HEK293T (cell line): ENCODE results near the gene TGFBR2.

Experiments used
- CTCF ChIA-PET: fragments of 350-600 bp; formaldehyde crosslinking; extraction: SDS; loops from one replicate; lab custom pipeline; 2021; ENCODE audit warnings: antibody characterized with exemption, inconsistent platforms; lab: Yijun Ruan, JAX
- POLR2A ChIA-PET: fragments of 350-600 bp; formaldehyde crosslinking; extraction: SDS; loops from one replicate; lab custom pipeline; 2020; ENCODE audit warnings: antibody characterized with exemption, inconsistent platforms; lab: Yijun Ruan, JAX
- DNase-seq: peaks from one replicate; pipeline ENCODE4 v3.0.0; 2012; ENCODE audit warnings: mixed read lengths; ENCODE audit errors: extremely low spot score
- ARNT ChIP-seq: fragments of 450-650 bp; IDR thresholded peaks from 2 replicates; pipeline ENCODE4 v1.6.1; 2017; ENCODE audit warnings: mild to moderate bottlenecking
- BHLHE40 ChIP-seq: fragments of 450-650 bp; IDR thresholded peaks from 2 replicates; pipeline ENCODE4 v1.6.1; 2016; ENCODE audit warnings: mild to moderate bottlenecking, moderate library complexity, borderline replicate concordance
- CTBP1 ChIP-seq: fragments of 450-650 bp; IDR thresholded peaks from 2 replicates; pipeline ENCODE4 v1.6.1; 2016; ENCODE audit warnings: borderline replicate concordance
- ELF4 ChIP-seq: fragments of 450-650 bp; IDR thresholded peaks from 2 replicates; pipeline ENCODE4 v1.6.1; 2017; ENCODE audit warnings: antibody characterized with exemption
- FOXA1 ChIP-seq: fragments of 450-650 bp; IDR thresholded peaks from 2 replicates; pipeline ENCODE4 v1.6.1; 2016; ENCODE audit warnings: mild to moderate bottlenecking
- FOXK2 ChIP-seq: fragments of 450-650 bp; IDR thresholded peaks from 2 replicates; pipeline ENCODE4 v1.6.1; 2016; ENCODE audit warnings: mild to moderate bottlenecking
- FOXM1 ChIP-seq: fragments of 450-650 bp; IDR thresholded peaks from 2 replicates; pipeline ENCODE4 v1.6.1; 2017; ENCODE audit warnings: mild to moderate bottlenecking, borderline replicate concordance
- HDGF ChIP-seq: fragments of 450-650 bp; IDR thresholded peaks from 2 replicates; pipeline ENCODE4 v1.6.1; 2017; ENCODE audit warnings: antibody characterized with exemption, borderline replicate concordance
- L3MBTL2 ChIP-seq: fragments of 450-650 bp; conservative IDR thresholded peaks from 2 replicates; pipeline ENCODE4 v1.6.1; 2016; ENCODE audit warnings: mild to moderate bottlenecking
- LEF1 ChIP-seq: fragments of 450-650 bp; IDR thresholded peaks from 2 replicates; pipeline ENCODE4 v1.6.1; 2017; ENCODE audit warnings: mild to moderate bottlenecking, borderline replicate concordance
- NFRKB ChIP-seq: fragments of 450-650 bp; IDR thresholded peaks from 2 replicates; pipeline ENCODE4 v1.6.1; 2016; ENCODE audit warnings: mild to moderate bottlenecking, moderate library complexity
- SP1 ChIP-seq: fragments of 450-650 bp; IDR thresholded peaks from 2 replicates; pipeline ENCODE4 v1.6.1; 2017
- SUZ12 ChIP-seq: fragments of 450-650 bp; IDR thresholded peaks from 2 replicates; pipeline ENCODE4 v1.6.1; 2016; ENCODE audit warnings: mild to moderate bottlenecking
- TARDBP ChIP-seq: fragments of 450-650 bp; IDR thresholded peaks from 2 replicates; pipeline ENCODE4 v1.6.1; 2016
- ZNF384 ChIP-seq: fragments of 450-650 bp; IDR thresholded peaks from 2 replicates; pipeline ENCODE4 v1.6.1; 2016
- TF ChIP-seq, protein P1 (sequence below): fragments of 450-650 bp; IDR thresholded peaks from 2 replicates; pipeline ENCODE4 v1.6.1; 2016

The TGFBR2 gene

DNA sequence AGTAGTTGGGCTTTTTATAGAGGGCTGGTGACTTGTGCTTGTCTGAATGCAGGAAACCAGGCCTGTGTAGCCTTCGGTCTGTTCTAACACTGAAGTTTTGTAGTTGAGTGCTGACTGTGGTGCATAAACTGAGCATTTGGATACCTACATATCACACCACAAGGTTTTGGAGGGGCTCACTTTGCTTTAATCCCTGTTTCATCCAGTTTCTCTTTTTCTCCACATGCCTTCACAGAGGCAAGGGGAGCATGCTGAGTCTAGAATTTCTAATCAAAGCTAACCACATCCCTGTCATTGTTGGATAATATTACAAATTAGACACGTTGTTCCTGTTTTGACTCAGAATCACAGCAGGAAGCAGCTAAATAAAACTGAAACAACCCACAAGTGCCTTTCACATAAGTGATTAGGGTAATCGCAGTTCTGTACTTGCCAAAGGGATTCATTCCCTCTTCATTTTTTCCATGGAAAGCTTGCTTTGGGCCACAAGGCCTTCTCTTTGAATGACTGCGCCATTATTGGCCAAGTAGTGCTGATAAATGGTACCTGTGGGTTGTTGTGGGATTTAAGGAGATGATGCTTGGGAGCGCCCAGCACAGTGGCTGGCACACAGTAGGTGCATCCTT lies 48.9 kb downstream of the TGFBR2 start:
- ChIA-PET POLR2A (no interaction called here), CTCF (interaction anchor here (0.6 to 0.9 kb wide), 2 partner anchors 49 to 1987 kb away, joined by 3 read pairs; partner anchors contain the start of gene TGFBR2)
- TF ChIP-seq SP1 = no peak
- TF ChIP-seq FOXA1 = no peak
- no peak for TF ChIP-seq LEF1
- no peak for TF ChIP-seq ELF4
- TF ChIP-seq ZNF384 = no peak
- TF ChIP-seq, protein P1, sequence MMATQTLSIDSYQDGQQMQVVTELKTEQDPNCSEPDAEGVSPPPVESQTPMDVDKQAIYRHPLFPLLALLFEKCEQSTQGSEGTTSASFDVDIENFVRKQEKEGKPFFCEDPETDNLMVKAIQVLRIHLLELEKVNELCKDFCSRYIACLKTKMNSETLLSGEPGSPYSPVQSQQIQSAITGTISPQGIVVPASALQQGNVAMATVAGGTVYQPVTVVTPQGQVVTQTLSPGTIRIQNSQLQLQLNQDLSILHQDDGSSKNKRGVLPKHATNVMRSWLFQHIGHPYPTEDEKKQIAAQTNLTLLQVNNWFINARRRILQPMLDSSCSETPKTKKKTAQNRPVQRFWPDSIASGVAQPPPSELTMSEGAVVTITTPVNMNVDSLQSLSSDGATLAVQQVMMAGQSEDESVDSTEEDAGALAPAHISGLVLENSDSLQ = no peak
- no peak for TF ChIP-seq TARDBP
- TF ChIP-seq FOXK2 = no peak
- no peak for TF ChIP-seq BHLHE40
- no peak for DNase-seq

DNA sequence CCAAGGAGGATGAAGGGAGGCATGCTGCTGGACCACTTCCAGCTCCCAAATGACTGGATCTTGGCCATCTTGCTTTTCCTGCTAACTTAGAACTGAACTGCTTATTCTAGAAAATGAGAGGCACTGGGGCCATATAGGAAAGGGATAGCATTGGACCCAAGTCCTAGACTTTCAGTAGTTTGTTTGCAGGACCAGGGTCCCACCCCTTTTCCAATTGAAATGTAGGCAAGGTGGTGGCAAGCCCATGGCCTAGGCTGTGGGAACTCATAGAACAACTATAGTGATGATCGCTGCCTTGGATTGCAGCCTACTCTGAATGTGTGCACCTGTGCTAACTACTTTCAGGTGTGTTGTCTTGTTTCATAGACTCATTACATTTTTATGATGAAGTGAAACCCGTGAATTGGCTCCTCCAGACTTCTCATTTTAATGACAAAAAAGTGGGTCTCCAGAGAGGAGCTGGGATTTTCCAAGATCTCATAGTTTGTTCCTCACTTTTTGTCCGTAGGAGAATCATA lies 50.3 kb downstream of the TGFBR2 start:
- ChIA-PET CTCF (no interaction called here), POLR2A (no interaction called here)

DNA sequence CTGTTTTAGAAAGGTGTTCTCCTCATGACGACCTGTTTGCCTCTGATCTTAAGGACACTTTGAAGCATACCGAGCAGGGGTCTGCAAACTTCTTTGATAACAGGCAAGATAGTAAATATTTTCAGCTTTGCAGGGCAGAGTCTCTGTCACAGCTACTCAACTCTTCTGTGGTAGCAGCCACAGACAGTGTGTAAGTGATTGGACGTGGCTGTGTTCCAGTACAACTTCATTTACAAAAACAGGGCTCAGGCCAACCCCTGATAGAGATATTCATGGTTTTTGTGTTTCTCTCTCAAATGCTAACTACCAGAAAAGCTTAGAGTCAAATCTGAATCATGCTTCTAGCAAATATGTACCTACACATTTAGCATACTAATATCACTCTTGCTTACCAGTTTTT lies 51.5 kb downstream of the TGFBR2 start:
- TF ChIP-seq BHLHE40 (no peak), FOXK2 (no peak), CTBP1 (no peak), LEF1 (no peak), FOXM1 (no peak), SP1 (no peak), SUZ12 (no peak), L3MBTL2 (no peak), TARDBP (no peak), ELF4 (no peak), HDGF (no peak), NFRKB (no peak), FOXA1 (no peak)
- TF ChIP-seq, protein P1 = no peak
- DNase-seq = no peak
- POLR2A ChIA-PET = no interaction called here
- CTCF ChIA-PET = interaction anchor here (0.6 kb wide), 1 partner anchor 10 kb away, joined by 5 read pairs; no protein-coding TSS in a partner anchor

More for the DNA sequence above, 50.3 kb downstream of the TGFBR2 start:
- TF ChIP-seq SUZ12 (no peak), ELF4 (no peak), CTBP1 (no peak), LEF1 (no peak), L3MBTL2 (no peak), FOXK2 (no peak), FOXA1 (no peak), BHLHE40 (no peak), FOXM1 (no peak), NFRKB (no peak), SP1 (no peak), TARDBP (no peak), HDGF (no peak), ZNF384 (no peak), ARNT (no peak)
- TF ChIP-seq, protein P1 = no peak
- no peak for DNase-seq

DNA sequence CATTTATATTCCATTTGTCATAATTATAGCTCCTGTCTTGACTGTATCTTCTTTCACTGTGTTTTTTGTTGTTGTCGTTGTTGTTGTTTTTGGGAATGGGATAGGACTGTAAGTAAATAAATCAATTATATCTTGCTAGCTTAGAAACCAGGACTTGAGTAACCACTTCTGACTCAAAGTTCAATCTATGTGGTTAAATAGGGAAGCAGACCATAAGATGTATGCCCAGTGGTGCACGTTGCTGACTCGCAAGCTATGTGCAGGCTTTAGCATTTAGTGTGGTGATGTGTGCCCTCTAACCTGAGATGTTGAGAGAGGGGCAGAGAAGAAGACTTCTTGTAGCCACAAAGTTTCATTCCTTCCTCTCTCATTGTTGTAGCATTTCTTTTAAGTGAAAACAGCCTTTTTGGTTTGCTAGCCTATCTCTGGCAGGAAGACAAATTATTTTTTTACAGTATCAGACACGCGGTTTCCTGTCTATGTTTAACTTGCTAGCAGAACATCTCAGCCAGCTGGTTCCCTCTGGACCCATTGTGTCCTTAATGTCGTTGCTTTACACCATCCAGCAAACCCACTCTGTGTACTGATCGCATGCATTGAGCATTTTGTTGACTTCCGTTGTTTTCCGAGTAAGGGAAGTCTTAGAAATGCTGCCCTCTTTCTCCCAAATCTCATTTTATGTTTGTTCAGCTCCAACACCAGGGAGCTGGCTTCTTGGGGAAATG lies 52.1 kb downstream of the TGFBR2 start:
- POLR2A ChIA-PET = no interaction called here
- no peak for DNase-seq
- no peak for TF ChIP-seq HDGF
- TF ChIP-seq, protein P1 = no peak
- TF ChIP-seq ZNF384 = no peak
- no peak for TF ChIP-seq ARNT
- no peak for TF ChIP-seq FOXM1
- no peak for TF ChIP-seq TARDBP
- no peak for TF ChIP-seq CTBP1
- TF ChIP-seq BHLHE40 = no peak
- CTCF ChIA-PET = interaction anchor here (0.6 kb wide), 1 partner anchor 10 kb away, joined by 5 read pairs; no protein-coding TSS in a partner anchor

DNA sequence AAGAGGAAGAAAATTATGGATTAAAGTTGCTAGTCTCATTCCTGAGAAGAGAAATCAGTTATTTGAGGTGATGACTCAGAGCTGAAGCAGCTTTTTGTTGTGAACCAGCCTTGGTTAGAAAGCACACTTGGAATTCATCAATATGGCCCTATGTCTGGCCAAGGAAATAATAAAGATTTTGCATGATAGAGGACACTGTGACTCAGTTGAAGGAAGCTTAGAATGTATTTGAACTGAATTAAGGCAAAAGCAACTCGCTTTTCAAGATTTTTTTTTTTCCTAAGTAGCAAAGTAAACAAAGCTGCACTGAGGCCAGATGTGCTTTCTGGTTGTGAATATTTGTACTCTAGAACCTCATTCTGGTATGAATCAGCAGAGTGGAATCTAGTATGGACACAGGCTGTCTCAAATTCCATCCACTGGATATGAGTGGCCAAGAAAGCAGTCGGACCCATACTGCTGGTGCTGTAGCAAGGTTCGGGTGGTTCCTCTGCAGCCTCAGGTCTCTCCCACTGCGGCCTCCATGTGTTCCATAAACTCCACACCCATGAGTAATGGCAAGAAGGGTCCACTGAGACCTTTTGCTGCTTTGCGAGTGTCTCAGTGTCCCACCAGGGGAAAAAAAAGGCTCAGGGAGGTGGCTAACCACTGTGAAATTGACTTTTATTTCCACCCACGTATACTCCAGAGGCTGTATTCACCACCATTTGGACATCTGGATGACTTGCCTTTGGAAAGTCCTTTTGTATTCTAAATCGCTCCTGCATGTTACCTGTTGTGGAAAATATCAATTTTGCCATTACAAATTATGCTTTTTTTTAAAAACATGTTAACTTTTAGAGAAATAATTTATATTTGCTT lies 53.1 kb downstream of the TGFBR2 start:
- no peak for DNase-seq
- TF ChIP-seq SUZ12 = no peak
- CTCF ChIA-PET = no interaction called here
- POLR2A ChIA-PET = no interaction called here
